SIG-M5 treated with dmso at 0.1 percent for 504 hours (cell line): Measurements from ENCODE around the gene HIGD2A.

Experiments used
- DNase-seq: peaks from one replicate; lab custom pipeline; 2025; ENCODE audit not compliant: unreplicated experiment; lab: John Stamatoyannopoulos, UW

Gene HIGD2A

DNA sequence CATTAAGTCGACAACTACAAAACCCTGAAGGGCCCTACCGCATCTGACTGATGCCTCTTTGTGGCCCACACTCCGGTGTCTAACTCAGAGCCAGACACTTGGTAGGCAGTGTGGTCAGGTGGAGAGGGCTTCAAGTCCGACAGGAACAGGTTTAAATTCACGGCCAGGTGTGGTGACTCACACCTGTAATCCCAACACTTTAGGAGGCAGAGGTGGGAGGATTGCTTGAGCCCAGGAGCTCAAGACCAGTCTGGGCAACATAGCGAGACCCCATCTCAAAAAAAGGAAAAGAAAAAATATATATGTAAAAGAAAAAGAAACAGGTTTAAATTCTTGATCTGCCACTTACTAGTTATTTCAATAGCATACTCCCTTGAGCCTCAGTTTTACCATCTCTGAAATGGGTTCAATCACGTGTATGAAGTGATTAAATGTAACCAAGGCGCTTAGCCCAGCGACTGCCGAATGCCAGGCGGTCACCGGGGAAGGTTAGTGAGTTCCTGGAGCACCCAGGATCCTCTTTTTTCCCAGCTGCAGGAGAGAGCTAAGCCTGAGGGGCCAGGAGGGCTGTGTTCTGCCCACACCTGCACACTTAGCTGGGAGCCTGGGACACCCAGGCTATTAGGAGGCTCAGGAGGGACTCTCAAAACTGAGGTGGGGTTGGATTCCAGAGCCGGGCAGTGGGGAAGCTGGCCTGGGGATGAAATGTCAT is 26.8 kb downstream of the HIGD2A start:
- DNase-seq, result no peak

DNA sequence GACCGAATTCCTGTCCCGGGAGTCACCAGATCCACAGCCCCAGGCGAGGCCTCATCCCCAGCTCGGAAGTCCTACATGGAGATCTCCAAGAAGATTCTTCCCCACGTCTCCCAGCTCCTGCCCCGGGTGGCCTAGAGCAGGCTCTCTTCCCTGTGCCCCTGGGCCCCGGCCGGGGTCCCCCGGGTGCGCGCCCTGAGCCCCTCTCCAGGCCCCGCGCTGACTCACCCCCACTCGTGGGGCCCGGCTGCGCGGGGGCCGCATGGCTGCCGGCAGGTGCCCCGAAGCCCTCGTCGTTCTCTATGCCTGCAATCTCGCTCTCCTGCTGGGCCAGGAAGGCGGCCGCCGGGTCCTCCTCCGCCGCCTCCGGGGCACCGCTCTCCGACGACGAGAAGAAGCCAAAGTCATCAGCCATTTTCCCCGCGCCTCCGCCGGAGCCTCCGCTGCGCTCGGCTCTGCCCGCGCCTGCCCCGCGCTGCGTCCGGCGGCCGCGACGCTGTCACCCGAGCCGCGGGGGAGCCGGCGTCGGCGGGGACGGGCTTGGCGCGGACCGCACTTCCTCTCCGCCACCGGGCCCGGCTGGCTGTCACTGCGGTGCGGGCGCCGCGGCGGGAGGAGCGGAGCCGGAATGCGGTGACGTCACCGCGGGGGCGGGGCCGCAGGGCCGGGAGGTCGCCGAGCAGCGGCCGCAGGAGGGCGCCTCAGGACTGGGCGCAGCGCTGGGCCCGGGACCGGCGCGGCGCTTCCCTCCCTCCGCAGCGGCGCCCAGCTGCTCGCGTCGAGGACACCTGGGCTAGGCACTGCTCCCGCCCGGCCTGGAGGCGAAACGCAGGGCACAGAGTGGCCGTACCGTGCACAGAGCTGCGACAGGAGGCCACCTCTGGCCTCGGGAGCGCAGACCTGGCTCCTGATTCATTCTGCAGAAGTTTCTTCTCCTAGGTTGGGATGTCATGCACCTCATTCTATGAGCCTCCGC is 27.7 kb downstream of the HIGD2A start, which contains the start of gene CLTB:
Gene CLTB, minus strand, starts transcription at position 588 of the 973 bp plus-strand sequence. Its CDS starts 176 bp downstream, at position 412.
- peak; percentile 86 for DNase-seq

DNA sequence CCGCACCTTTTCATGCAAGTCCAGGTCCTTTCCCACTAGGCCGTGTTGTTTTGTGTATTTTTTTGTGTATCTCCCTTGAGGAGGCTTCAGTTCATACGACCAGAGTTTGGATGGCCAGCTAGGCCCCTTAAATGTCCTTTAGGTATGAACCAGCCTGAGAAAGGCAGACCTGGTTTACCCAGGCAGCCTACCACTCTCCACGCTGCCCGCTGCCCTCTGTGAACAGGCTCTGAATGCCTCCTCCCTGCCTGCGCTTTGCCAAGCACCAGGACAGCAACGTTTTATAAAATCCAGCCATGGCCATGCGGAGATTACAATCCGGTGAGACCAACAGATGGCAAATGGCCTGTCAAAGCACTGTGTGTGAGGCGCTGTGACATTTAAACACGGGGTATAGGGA is 28.4 kb downstream of the HIGD2A start:
- DNase-seq, result no peak

- no peak for DNase-seq
These were observed 29.7 kb downstream of the HIGD2A start for GRCh38 chr5:176418251-176418650.

DNA sequence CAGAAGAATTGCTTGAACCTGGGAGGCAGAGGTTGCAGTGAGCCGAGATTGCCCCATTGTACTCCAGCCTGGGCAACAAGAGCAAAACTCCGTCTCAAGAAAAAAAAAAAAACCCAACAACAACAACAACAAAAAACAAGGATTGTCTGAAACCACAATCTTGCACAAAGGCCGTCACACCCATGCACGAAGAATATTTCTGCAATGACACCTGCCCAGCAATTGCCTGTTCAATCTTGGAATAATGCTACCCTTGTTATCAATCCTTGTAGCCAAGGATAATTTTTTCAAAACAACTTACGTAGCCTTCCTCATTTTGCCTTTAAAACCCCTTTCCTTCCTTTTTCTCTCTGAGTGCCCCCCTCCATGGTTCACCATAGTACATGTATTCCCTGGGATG is 31.5 kb downstream of the HIGD2A start:
- no peak for DNase-seq

- no peak for DNase-seq
These were observed 32.5 kb downstream of the HIGD2A start for GRCh38 chr5:176420972-176421544.

DNA sequence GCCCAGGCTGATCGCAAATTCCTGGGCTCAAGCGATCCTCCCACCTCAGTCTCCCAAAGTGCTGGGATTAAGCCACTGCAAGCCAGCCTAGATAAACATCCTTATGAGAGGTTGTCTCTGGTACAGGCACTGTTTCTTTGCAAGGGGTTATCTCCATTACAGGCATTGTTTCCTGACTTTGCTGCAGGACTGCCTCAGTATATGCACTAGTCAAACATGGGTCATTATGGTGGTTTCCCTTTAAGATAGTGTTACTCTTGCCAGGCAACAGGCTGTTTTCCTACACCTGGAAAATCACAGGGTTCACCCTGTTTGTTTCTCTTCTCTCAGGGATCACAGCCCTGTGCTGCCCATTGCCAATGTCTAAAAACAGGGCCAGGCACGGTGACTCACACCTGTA is 35.6 kb downstream of the HIGD2A start:
- DNase-seq, result no peak

- DNase-seq, result no peak
These were observed 36.6 kb downstream of the HIGD2A start for GRCh38 chr5:176425138-176425537.

DNA sequence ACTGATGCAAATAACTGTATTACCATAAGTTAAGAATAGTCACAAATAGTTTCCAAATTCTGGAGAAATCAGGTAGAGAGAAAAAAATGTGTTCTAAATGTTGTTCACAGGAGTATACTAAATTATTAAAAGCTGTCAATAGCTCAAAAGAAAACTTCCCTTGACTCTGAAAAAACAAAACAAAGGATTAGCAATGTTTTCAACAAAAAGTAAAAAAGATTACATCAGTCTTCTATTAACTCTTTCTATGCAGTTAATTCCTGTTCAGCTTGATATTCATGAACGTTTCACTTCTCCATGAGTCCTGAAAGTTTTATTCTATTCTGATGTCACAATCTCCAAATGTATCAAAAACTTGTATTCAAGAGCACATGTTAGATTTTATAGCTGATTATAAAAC is 37.2 kb downstream of the HIGD2A start:
- no peak for DNase-seq

DNA sequence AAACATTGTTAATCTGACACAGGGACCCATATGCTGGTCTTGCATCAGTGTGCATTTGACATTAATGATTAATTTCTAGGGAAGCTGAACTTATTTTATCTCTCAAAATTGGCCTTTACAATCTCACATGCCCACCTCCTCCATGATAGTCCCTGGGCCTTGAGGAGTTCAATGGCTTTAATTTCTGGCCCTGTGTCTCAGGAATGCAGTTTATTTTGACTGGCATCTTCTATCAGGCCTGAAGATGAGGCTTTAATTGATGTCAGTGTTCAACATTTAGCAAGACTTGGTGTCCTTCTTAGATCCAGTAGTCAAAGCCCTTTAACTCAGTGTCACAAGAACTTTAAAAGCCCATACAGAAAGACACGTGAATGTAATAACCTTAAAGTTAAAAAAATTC is 38.3 kb downstream of the HIGD2A start:
- no peak for DNase-seq

GRCh38 chr5:176427971-176428370 is 39.4 kb downstream of the HIGD2A start:
- no peak for DNase-seq

- DNase-seq, result no peak
These were observed 41.4 kb downstream of the HIGD2A start for GRCh38 chr5:176429972-176430371.

DNA sequence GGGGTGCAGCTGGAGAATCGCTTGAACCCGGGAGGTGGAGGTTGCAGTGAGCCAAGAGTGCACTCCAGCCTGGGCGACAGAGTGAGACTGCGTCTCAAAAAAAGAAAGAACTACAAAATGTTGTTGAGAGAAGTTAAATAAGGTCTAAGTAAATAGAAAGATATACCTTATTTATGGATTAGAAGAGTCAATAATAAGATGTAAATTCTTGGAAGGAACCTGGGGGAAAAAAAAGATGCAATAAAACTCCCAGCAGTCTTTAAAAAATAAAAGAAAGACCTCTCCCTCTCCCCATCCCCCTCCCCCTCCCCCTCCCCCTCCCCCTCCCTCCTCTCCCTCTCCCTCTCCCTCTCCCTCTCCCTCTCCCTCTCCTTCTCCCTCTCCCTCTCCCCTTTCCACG is 44.2 kb downstream of the HIGD2A start:
- no peak for DNase-seq

- DNase-seq, result peak; percentile 93
These were observed 48.1 kb downstream of the HIGD2A start for GRCh38 chr5:176436656-176437055.

DNA sequence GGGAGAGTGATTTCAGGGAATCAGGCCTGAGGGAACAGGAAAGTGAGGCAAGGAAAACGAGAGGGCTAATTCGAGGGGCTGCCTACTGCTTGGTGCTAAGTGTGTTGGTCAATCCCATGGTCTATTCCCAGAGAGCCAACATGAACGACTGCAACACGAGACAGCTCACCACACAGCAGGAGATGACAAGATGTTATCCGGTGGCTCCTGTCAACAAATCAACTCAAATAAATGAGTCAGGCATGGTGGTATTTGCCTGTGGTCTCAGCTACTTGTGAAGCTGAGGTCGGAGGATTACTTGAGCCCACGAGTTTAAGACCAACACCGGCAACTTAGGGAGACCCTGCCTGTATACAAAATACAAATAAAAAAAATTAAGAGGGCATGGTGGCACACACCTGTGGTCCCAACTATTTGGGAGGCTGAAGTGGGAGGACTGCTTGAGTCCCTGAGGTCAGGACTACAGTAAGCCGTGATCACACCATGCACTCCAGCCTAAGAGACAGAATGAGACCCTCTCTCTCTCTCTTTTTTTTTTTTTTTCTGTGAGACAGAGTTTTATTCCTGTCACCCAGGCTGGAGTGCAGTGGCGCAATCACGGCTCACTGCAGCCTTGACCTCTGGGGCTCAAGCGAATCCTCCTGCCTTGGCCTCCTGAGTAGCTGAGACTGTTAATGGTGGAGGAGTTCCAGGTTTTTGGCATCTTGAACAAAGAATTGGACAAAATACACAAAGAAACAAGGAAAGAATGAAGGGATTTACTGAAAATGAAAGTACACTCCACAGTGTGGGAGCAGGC is 50.6 kb downstream of the HIGD2A start:
- DNase-seq, result peak; percentile 86
